Tibial nerve (tissue), 4 donors: ENCODE measurements around the gene PRKCB. TPM values are rescaled to one million over a fixed set of nuclear protein-coding genes. Genes with fewer than 3 reads are reported as not detected.
A peak's percentile ranks its signal among the peaks of the same experiment; 100 is the strongest.

Experiments
- DNase-seq, 2 donors: peaks; one replicate each; pipeline ENCODE4 v3.0.0-alpha.2; 2019; ENCODE audit warnings: low spot score in 2 of 2
- H3K27ac ChIP-seq, 4 donors: fragments of 200-600 bp; sonication (generic) in 3 of 4; one replicate each; pipeline ENCODE4 v1.5.1; 2017 to 2019; ENCODE audit warnings: mild to moderate bottlenecking in 1 of 4
- H3K27me3 ChIP-seq, 2 donors: fragments of 200-600 bp; sonication (generic) in 1 of 2; one replicate each; pipeline versions ENCODE4 v1.5.1 to v1.6.0; 2017 to 2019
- H3K36me3 ChIP-seq, 3 donors: fragments of 200-600 bp; sonication (generic); one replicate each; pipeline ENCODE4 v1.5.1; 2018 to 2019
- H3K4me1 ChIP-seq, 4 donors: fragments of 200-600 bp; sonication (generic) in 3 of 4; one replicate each; pipeline ENCODE4 v1.5.1; 2017 to 2019
- H3K4me3 ChIP-seq, 4 donors: fragments of 200-600 bp; sonication (generic) in 3 of 4; one replicate each; pipeline ENCODE4 v1.5.1; 2017 to 2019; ENCODE audit warnings: mild to moderate bottlenecking in 1 of 4, moderate library complexity in 1 of 4
- H3K9me3 ChIP-seq, 4 donors: fragments of 200-600 bp; sonication (generic) in 3 of 4; one replicate each; pipeline ENCODE4 v1.5.1; 2017 to 2019
- CTCF ChIP-seq, 5 experiments: fragments of 200-600 bp in 3 of 5; fragments of 450-650 bp in 2 of 5; sonication (generic) in 3 of 5; IDR thresholded peaks; one replicate each; pipeline ENCODE4 v1.5.1; 2016 to 2019; ENCODE audit warnings: antibody characterized with exemption in 5 of 5, mild to moderate bottlenecking in 3 of 5, moderate library complexity in 2 of 5
- EP300 ChIP-seq, 2 donors: sonication (generic); formaldehyde crosslinking; IDR thresholded peaks; one replicate each; pipeline ENCODE4 v1.6.1; 2017; ENCODE audit warnings: antibody characterized with exemption in 2 of 2, mild to moderate bottlenecking in 1 of 2
- POLR2A ChIP-seq, 2 donors: fragments of 450-650 bp; IDR thresholded peaks; one replicate each; pipeline ENCODE4 v1.6.1; 2017; ENCODE audit warnings: antibody characterized with exemption in 2 of 2, mild to moderate bottlenecking in 2 of 2, moderate library complexity in 2 of 2
- WGBS, 2 donors: methylation state at CpG; one replicate each; pipeline ENCODE4 v1.1.5; 2018; 5-methylcytosine and 5-hydroxymethylcytosine counted together
- total RNA-seq, 4 donors: library from RNA; depleted of rRNA; stranded (reverse); fragments of >200 nt; gene quantifications; one replicate each; pipeline ENCODE4 v1.1.0, GENCODE V29; 2016

PRKCB gene
- total RNA-seq, 4 donors from 2014 or later = 2.7 to 6.9 (median 4.3) TPM

- H3K9me3 ChIP-seq = peaks cover 0 to 4% (median 0%) of the 10 kb centered on the region in 4 donors
- H3K27ac ChIP-seq = no peak overlapping the region
- no peak for DNase-seq
- no peak for TF ChIP-seq EP300 (IDR thresholded peaks at IDR 0.05)
- TF ChIP-seq POLR2A (IDR thresholded peaks at IDR 0.05) = no peak
- TF ChIP-seq CTCF (IDR thresholded peaks at IDR 0.05) = no peak
- 72 to 79% methylated on average over 6 of the region's 6 CpGs for WGBS, 2 donors
- H3K36me3 ChIP-seq = no peaks in the 10 kb centered on the region
- no peak overlapping the region for H3K4me3 ChIP-seq
- H3K4me1 ChIP-seq = peaks cover 0 to 5% (median 0%) of the 10 kb centered on the region in 4 donors
- H3K27me3 ChIP-seq = peaks cover 0 to 7% of the 10 kb centered on the region in 2 donors
Measured at GRCh38 chr16:23821875-23822688, 13.7 kb upstream of the PRKCB start.

- Histone ChIP-seq H3K36me3 (no peaks in the 10 kb centered on the region), H3K27me3 (no peaks in the 10 kb centered on the region), H3K4me3 (no peak overlapping the region), H3K4me1 (peaks cover 0 to 5% (median 0%) of the 10 kb centered on the region in 4 donors), H3K9me3 (peaks cover 0 to 4% (median 0%) of the 10 kb centered on the region in 4 donors), H3K27ac (no peak overlapping the region)
- TF ChIP-seq EP300 (IDR thresholded peaks at IDR 0.05) (no peak), CTCF (IDR thresholded peaks at IDR 0.05) (no peak), POLR2A (IDR thresholded peaks at IDR 0.05) (no peak)
- WGBS, 2 donors = 62 to 70% methylated on average over 9 of the region's 9 CpGs
- no peak for DNase-seq
Measured at GRCh38 chr16:23823475-23824384, 12.1 kb upstream of the PRKCB start.

GRCh38 chr16:23824909-23825308 lies 10.9 kb upstream of the PRKCB start:
- WGBS, 2 donors = 52 to 64% methylated on average over 4 of the region's 4 CpGs
- Histone ChIP-seq H3K27ac (no peak overlapping the region), H3K4me1 (peaks cover 0 to 5% (median 0%) of the 10 kb centered on the region in 4 donors), H3K9me3 (peaks cover 0 to 13% (median 0%) of the 10 kb centered on the region in 4 donors), H3K27me3 (no peaks in the 10 kb centered on the region), H3K4me3 (no peak overlapping the region), H3K36me3 (no peaks in the 10 kb centered on the region)
- TF ChIP-seq POLR2A (IDR thresholded peaks at IDR 0.05) = no peak
- TF ChIP-seq EP300 (IDR thresholded peaks at IDR 0.05) = no peak
- TF ChIP-seq CTCF (IDR thresholded peaks at IDR 0.05) = no peak
- no peak for DNase-seq

GRCh38 chr16:23826528-23827045 lies 9.2 kb upstream of the PRKCB start:
- 41 to 47% methylated on average over 6 of the region's 6 CpGs for WGBS, 2 donors
- DNase-seq = no peak
- no peaks in the 10 kb centered on the region for H3K36me3 ChIP-seq
- no peak overlapping the region for H3K27ac ChIP-seq
- H3K27me3 ChIP-seq = no peaks in the 10 kb centered on the region
- H3K9me3 ChIP-seq = peaks cover 0 to 28% (median 2%) of the 10 kb centered on the region in 4 donors
- no peak overlapping the region for H3K4me3 ChIP-seq
- peaks cover 0 to 5% (median 0%) of the 10 kb centered on the region in 4 donors for H3K4me1 ChIP-seq
- TF ChIP-seq CTCF (IDR thresholded peaks at IDR 0.05) (no peak), EP300 (IDR thresholded peaks at IDR 0.05) (peak in 1 of 2 donors; percentile 53)
